RWPE2 (cell line): ENCODE measurements around the gene BAIAP2L1.

ENCODE experiments used
- ATAC-seq: fragments of 200-7000 bp; cut with Tn5 transposase; 3 replicates; pipeline ENCODE4 v1.9.1; 2021; ENCODE audit warnings: low read depth
- DNase-seq: peaks from one replicate; pipeline ENCODE4 v3.0.0-alpha.2; 2020; ENCODE audit warnings: low spot score
- H3K27ac ChIP-seq: fragments of 450-650 bp; 2 replicates; pipeline ENCODE4 v1.5.1; 2017; ENCODE audit warnings: mild to moderate bottlenecking; ENCODE audit not compliant: poor library complexity, severe bottlenecking
- H3K27me3 ChIP-seq: fragments of 250-450 bp; sonication (Bioruptor Pico); 2 replicates; pipeline ENCODE4 v1.5.1; 2021; ENCODE audit warnings: mild to moderate bottlenecking, moderate library complexity; ENCODE audit not compliant: insufficient read depth, poor library complexity, severe bottlenecking
- H3K36me3 ChIP-seq: fragments of 250-450 bp; sonication (Bioruptor Pico); 2 replicates; pipeline ENCODE4 v1.5.1; 2020; ENCODE audit warnings: low read depth, mild to moderate bottlenecking, moderate library complexity
- H3K4me1 ChIP-seq: fragments of 250-450 bp; sonication (Bioruptor Pico); 2 replicates; pipeline ENCODE4 v1.5.1; 2021; ENCODE audit warnings: mild to moderate bottlenecking, moderate library complexity; ENCODE audit not compliant: insufficient read depth, poor library complexity, severe bottlenecking
- H3K4me3 ChIP-seq: fragments of 250-450 bp; sonication (Bioruptor Pico); 2 replicates; pipeline ENCODE4 v1.5.1; 2021; ENCODE audit warnings: mild to moderate bottlenecking, moderate library complexity; ENCODE audit not compliant: severe bottlenecking
- H3K9me3 ChIP-seq: fragments of 250-450 bp; sonication (Bioruptor Pico); 2 replicates; pipeline ENCODE4 v1.5.1; 2021; ENCODE audit warnings: mild to moderate bottlenecking, moderate library complexity; ENCODE audit not compliant: severe bottlenecking
- TF ChIP-seq, protein P1 (sequence below): fragments of 450-650 bp; IDR thresholded peaks from one replicate; pipeline ENCODE4 v1.5.1; 2017; ENCODE audit warnings: mild to moderate bottlenecking, moderate library complexity; ENCODE audit not compliant: poor library complexity, severe bottlenecking

The BAIAP2L1 gene

GRCh38 chr7:98303176-98303865 lies 97.6 kb downstream of the BAIAP2L1 start:
- H3K27ac ChIP-seq, result no peak overlapping the region
- peaks cover 77% of the 10 kb centered on the region for H3K36me3 ChIP-seq
- TF ChIP-seq, protein P1, sequence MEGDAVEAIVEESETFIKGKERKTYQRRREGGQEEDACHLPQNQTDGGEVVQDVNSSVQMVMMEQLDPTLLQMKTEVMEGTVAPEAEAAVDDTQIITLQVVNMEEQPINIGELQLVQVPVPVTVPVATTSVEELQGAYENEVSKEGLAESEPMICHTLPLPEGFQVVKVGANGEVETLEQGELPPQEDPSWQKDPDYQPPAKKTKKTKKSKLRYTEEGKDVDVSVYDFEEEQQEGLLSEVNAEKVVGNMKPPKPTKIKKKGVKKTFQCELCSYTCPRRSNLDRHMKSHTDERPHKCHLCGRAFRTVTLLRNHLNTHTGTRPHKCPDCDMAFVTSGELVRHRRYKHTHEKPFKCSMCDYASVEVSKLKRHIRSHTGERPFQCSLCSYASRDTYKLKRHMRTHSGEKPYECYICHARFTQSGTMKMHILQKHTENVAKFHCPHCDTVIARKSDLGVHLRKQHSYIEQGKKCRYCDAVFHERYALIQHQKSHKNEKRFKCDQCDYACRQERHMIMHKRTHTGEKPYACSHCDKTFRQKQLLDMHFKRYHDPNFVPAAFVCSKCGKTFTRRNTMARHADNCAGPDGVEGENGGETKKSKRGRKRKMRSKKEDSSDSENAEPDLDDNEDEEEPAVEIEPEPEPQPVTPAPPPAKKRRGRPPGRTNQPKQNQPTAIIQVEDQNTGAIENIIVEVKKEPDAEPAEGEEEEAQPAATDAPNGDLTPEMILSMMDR, result no peak
- no peaks in the 10 kb centered on the region for H3K9me3 ChIP-seq
- H3K4me3 ChIP-seq, result no peak overlapping the region
- H3K27me3 ChIP-seq, result no peaks in the 10 kb centered on the region
- ATAC-seq (peak; percentile 11; the same call in 1 of the 3 replicates), DNase-seq (no peak)
- H3K4me1 ChIP-seq, result no peaks in the 10 kb centered on the region

- DNase-seq (no peak), ATAC-seq (no peak)
- Histone ChIP-seq H3K4me3 (no peak overlapping the region), H3K9me3 (no peaks in the 10 kb centered on the region), H3K27me3 (no peaks in the 10 kb centered on the region), H3K4me1 (no peaks in the 10 kb centered on the region), H3K27ac (no peak overlapping the region), H3K36me3 (peaks cover 73% of the 10 kb centered on the region)
- TF ChIP-seq, protein P1, result no peak
These were observed 99.0 kb downstream of the BAIAP2L1 start for GRCh38 chr7:98301693-98302470.

- Histone ChIP-seq H3K9me3 (no peaks in the 10 kb centered on the region), H3K27me3 (no peaks in the 10 kb centered on the region), H3K27ac (no peak overlapping the region), H3K4me3 (no peak overlapping the region), H3K4me1 (no peaks in the 10 kb centered on the region), H3K36me3 (peaks cover 72% of the 10 kb centered on the region)
- TF ChIP-seq, protein P1, result no peak
- no peak for ATAC-seq
- DNase-seq, result no peak
These were observed 100.1 kb downstream of the BAIAP2L1 start for GRCh38 chr7:98300595-98301372.

DNA sequence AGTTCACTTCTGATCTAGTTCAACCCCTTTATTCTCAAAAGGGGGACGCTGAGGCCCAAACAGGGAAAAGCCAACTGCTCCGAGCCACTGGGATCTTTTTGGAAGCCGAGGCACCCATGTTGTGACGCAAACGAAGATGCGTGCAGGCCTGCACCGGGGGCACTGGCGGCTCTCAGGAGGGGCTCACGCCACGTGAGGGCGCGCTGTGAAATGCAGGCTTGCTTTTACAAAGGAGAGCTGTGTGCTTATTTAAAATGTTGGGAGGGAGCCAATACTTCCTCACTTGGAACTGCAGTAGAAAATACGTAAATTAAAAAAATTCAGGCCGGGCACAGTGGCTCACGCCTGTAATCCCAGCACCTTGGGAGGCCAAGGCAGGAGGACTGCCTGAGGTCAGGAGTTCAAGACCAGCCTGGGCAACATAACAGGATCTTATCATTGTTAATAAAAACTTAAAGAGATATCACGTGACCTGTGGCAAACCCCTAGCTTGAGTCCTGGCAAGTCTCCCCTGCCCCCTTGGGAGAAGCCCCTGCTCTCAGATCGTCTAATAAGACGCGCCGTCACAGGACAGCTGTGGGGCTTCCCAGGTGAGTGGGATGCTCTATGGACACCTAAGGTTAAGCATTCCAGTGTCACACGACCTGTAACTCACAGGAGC lies 103.1 kb downstream of the BAIAP2L1 start:
- peaks cover 72% of the 10 kb centered on the region for H3K36me3 ChIP-seq
- H3K4me1 ChIP-seq, result no peaks in the 10 kb centered on the region
- no peak overlapping the region for H3K27ac ChIP-seq
- TF ChIP-seq, protein P1, result no peak
- H3K27me3 ChIP-seq, result no peaks in the 10 kb centered on the region
- H3K4me3 ChIP-seq, result no peak overlapping the region
- DNase-seq (no peak), ATAC-seq (no peak)
- no peaks in the 10 kb centered on the region for H3K9me3 ChIP-seq
